AG09309 (cell line): ENCODE measurements around the gene ADGRD1.

Experiments used
- DNase-seq: peaks from one replicate; pipeline ENCODE4 v3.0.0-alpha.2; 2010; ENCODE audit warnings: low read depth
- H3K4me3 ChIP-seq: 2 replicates; pipeline ENCODE4 v1.5.1; 2011; ENCODE audit warnings: mild to moderate bottlenecking, low read depth, low read length, moderate library complexity; ENCODE audit not compliant: control insufficient read depth
- CTCF ChIP-seq: IDR thresholded peaks from 2 replicates; pipeline ENCODE4 v1.5.1; 2011; ENCODE audit warnings: mild to moderate bottlenecking, low read depth, low read length, inconsistent platforms; ENCODE audit not compliant: insufficient read depth, control insufficient read depth; ENCODE audit errors: missing control alignments

The ADGRD1 gene

GRCh38 chr12:131139363-131140068 is 185.8 kb downstream of the ADGRD1 start:
- DNase-seq: no peak
- TF ChIP-seq CTCF: no peak
- H3K4me3 ChIP-seq: no peak overlapping the region

GRCh38 chr12:131140069-131140435 is 186.3 kb downstream of the ADGRD1 start:
- DNase-seq: no peak
- H3K4me3 ChIP-seq: no peak overlapping the region
- no peak for TF ChIP-seq CTCF

- DNase-seq: no peak
- no peak for TF ChIP-seq CTCF
- H3K4me3 ChIP-seq: no peak overlapping the region
Measured at GRCh38 chr12:131140697-131141096, 187.0 kb downstream of the ADGRD1 start.

DNA sequence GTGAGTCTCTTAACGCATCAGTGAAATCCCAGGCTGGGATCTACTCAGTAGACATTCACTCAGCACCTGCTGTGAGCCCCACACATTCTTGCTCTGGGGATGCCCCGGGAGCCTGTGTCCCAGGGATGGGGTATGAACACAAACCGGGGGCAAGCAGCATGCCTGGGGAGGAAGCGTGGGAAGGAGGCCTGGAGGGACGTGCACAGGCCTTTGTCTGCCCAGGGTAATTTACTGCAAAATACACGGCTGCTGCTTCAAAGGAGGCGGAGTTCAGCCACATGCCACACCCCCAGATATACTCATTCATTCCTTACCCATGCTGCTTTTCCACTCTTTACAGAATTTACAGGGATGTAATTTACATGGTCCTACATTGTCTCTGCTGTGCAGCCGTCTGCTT is 187.8 kb downstream of the ADGRD1 start:
- no peak for DNase-seq
- H3K4me3 ChIP-seq: no peak overlapping the region
- TF ChIP-seq CTCF: no peak

DNA sequence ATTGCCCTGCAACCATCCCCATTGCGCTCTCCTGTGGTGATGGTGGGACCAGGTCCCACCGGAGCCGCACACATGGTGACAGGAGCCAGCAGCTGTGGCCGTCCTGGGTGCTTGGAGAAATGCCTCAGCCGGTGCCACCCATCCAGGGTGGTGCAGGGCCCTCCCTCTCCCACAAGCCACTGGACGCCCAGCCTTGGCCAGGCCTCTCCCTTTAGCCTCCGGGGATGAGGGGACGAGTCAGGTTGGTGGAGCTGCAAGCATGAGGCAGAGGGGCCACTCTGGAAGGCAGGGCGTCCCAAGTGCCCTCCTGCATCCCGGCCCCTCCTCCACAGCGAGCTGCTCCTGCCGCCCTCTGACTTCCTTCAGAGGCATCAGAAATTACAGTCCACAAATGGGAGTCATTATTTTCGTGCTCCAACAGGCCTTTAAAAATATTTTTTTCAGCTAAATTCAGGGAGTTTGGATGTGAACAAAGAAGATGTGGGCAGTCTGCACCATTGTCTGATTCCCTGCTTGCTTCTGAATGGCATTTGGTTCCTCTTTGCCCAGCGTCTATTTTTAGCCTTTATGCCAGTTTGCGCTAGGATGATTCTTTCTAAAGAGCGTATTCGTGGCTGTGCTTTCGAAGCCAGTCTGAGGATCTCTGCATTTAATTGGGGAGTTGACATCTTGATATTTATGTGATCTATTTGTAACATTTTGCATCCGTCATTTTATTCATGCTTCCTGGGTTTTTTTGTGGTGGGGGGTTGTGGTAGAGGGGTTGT is 189.4 kb downstream of the ADGRD1 start:
- H3K4me3 ChIP-seq: no peak overlapping the region
- DNase-seq: no peak
- no peak for TF ChIP-seq CTCF

- no peak for TF ChIP-seq CTCF
- DNase-seq: no peak
- H3K4me3 ChIP-seq: no peak overlapping the region
Measured at GRCh38 chr12:131146173-131146675, 192.5 kb downstream of the ADGRD1 start.
